ENCODE data around the gene MYH14. TPM values are rescaled to one million over a fixed set of nuclear protein-coding genes. Genes with fewer than 3 reads are reported as not detected.

MYH14 gene
- total RNA-seq, 1 donor from 2014 or later = 0.99 TPM

GRCh38 chr19:50252111-50252886 lies 48.9 kb downstream of the MYH14 start:
- DNase-seq (ENCODE audit: extremely low read depth, low read depth, low spot score) = peak; percentile 12

- DNase-seq (ENCODE audit: extremely low read depth, low read depth, low spot score) = no peak
These were observed 49.5 kb downstream of the MYH14 start for GRCh38 chr19:50252887-50253268.

- DNase-seq (ENCODE audit: extremely low read depth, low read depth, low spot score) = no peak
These were observed 51.7 kb downstream of the MYH14 start for GRCh38 chr19:50255115-50255514.

GRCh38 chr19:50257141-50257540 lies 53.7 kb downstream of the MYH14 start:
- no peak for DNase-seq (ENCODE audit: extremely low read depth, low read depth, low spot score)

GRCh38 chr19:50258918-50259372 lies 55.5 kb downstream of the MYH14 start:
- DNase-seq (ENCODE audit: extremely low read depth, low read depth, low spot score) = no peak

GRCh38 chr19:50261446-50261970 lies 58.1 kb downstream of the MYH14 start:
- no peak for DNase-seq (ENCODE audit: extremely low read depth, low read depth, low spot score)

GRCh38 chr19:50263176-50263575 lies 59.8 kb downstream of the MYH14 start:
- no peak for DNase-seq (ENCODE audit: extremely low read depth, low read depth, low spot score)

GRCh38 chr19:50264483-50265186 lies 61.2 kb downstream of the MYH14 start:
- DNase-seq (ENCODE audit: extremely low read depth, low read depth, low spot score) = no peak

- no peak for DNase-seq (ENCODE audit: extremely low read depth, low read depth, low spot score)
These were observed 62.6 kb downstream of the MYH14 start for GRCh38 chr19:50266041-50266440.

- no peak for DNase-seq (ENCODE audit: extremely low read depth, low read depth, low spot score)
These were observed 63.5 kb downstream of the MYH14 start for GRCh38 chr19:50266896-50267295.

GRCh38 chr19:50268041-50268440 lies 64.6 kb downstream of the MYH14 start:
- DNase-seq (ENCODE audit: extremely low read depth, low read depth, low spot score) = no peak

- no peak for DNase-seq (ENCODE audit: extremely low read depth, low read depth, low spot score)
These were observed 65.1 kb downstream of the MYH14 start for GRCh38 chr19:50268501-50268900.

- DNase-seq (ENCODE audit: extremely low read depth, low read depth, low spot score) = no peak
These were observed 66.2 kb downstream of the MYH14 start for GRCh38 chr19:50269653-50270052.

GRCh38 chr19:50272263-50272897 lies 69.0 kb downstream of the MYH14 start:
- DNase-seq (ENCODE audit: extremely low read depth, low read depth, low spot score) = no peak

- DNase-seq (ENCODE audit: extremely low read depth, low read depth, low spot score) = no peak
These were observed 70.4 kb downstream of the MYH14 start for GRCh38 chr19:50273821-50274220.

GRCh38 chr19:50275577-50276368 lies 72.4 kb downstream of the MYH14 start:
- no peak for DNase-seq (ENCODE audit: extremely low read depth, low read depth, low spot score)

- DNase-seq (ENCODE audit: extremely low read depth, low read depth, low spot score) = no peak
These were observed 73.1 kb downstream of the MYH14 start for GRCh38 chr19:50276370-50277063.

GRCh38 chr19:50277966-50278580 lies 74.7 kb downstream of the MYH14 start:
- no peak for DNase-seq (ENCODE audit: extremely low read depth, low read depth, low spot score)

- DNase-seq (ENCODE audit: extremely low read depth, low read depth, low spot score) = no peak
These were observed 76.7 kb downstream of the MYH14 start for GRCh38 chr19:50280074-50280473.

GRCh38 chr19:50280983-50281382 lies 77.6 kb downstream of the MYH14 start:
- DNase-seq (ENCODE audit: extremely low read depth, low read depth, low spot score) = no peak

Data from glomerular endothelial cell (primary cell).